ENCODE results near the gene PCDHA5. TPM values are rescaled to one million over a fixed set of nuclear protein-coding genes. Genes with fewer than 3 reads are reported as not detected.
"Not testable (repeated sequence)": the region's sequence is repeated elsewhere in the genome, so short reads cannot be mapped to it uniquely, and the experiment has no call there.

PCDHA5 gene
- total RNA-seq, result under 1 TPM in 3 of 4 donors, not detected in 1; 0.05 to 0.19 (median 0.10) TPM

GRCh38 chr5:140821375-140822280 is at the start of gene PCDHA5:
TSS of gene PCDHA5 (plus strand) at chr5:140821613.
- no peak within 1 kb of the TSS for H3K4me3 ChIP-seq (ENCODE audit: low read depth, poor library complexity, severe bottlenecking)
- intact Hi-C loops (cut with DNase I; ENCODE audit: low total_unique reads), result no loop called here
- no peak for TF ChIP-seq POLR2A (IDR thresholded peaks at IDR 0.05)
- TF ChIP-seq, protein P1, sequence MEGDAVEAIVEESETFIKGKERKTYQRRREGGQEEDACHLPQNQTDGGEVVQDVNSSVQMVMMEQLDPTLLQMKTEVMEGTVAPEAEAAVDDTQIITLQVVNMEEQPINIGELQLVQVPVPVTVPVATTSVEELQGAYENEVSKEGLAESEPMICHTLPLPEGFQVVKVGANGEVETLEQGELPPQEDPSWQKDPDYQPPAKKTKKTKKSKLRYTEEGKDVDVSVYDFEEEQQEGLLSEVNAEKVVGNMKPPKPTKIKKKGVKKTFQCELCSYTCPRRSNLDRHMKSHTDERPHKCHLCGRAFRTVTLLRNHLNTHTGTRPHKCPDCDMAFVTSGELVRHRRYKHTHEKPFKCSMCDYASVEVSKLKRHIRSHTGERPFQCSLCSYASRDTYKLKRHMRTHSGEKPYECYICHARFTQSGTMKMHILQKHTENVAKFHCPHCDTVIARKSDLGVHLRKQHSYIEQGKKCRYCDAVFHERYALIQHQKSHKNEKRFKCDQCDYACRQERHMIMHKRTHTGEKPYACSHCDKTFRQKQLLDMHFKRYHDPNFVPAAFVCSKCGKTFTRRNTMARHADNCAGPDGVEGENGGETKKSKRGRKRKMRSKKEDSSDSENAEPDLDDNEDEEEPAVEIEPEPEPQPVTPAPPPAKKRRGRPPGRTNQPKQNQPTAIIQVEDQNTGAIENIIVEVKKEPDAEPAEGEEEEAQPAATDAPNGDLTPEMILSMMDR (IDR thresholded peaks at IDR 0.05), result no peak
- no peak for DNase-seq (ENCODE audit: low spot score in 2 of 2)
- 33 to 35% methylated on average over 39 of the region's 39 CpGs for WGBS, 2 donors

- no peak for DNase-seq (ENCODE audit: low spot score in 2 of 2)
- intact Hi-C loops (cut with DNase I; ENCODE audit: low total_unique reads), result no loop called here
- no peak for TF ChIP-seq POLR2A (IDR thresholded peaks at IDR 0.05)
- TF ChIP-seq, protein P1 (IDR thresholded peaks at IDR 0.05), result no peak
- WGBS, 2 donors, result 76 to 89% methylated on average over 1 of the region's 1 CpG
- no peak overlapping the region for H3K4me3 ChIP-seq (ENCODE audit: low read depth, poor library complexity, severe bottlenecking)
These were observed 40.9 kb upstream of the PCDHA5 start for GRCh38 chr5:140780512-140780911.

DNA sequence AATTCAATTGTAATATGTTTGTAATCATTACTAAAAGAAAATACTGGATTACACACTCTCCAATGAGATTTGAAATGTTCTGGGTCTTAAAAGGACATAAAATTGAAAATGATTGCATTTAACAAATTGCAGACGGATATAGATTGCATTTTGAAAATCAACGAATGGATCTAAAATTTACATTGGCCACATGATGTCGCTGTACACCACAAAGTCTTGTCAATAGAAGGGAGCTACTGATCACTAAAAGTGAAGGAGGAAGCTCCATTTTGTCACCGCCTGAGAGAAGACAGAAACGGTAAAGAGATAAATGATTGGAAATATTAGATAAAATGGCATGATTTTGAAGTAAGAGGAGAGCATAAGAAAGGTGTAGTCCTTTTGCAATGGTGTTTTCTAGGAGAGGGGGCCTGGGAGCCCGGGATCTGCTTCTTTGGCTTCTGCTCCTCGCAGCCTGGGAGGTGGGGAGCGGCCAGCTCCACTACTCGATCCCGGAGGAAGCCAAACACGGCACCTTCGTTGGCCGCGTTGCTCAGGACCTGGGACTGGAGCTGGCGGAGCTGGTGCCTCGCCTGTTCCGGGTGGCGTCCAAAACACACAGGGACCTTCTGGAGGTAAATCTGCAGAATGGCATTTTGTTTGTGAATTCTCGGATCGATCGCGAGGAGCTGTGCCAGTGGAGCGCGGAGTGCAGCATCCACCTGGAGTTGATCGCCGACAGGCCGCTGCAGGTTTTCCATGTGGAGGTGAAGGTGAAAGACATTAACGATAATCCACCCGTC is 35.3 kb upstream of the PCDHA5 start, which contains the start of gene PCDHA1:
PCDHA1 (plus strand) TSS at position 236 of the 782 bp plus-strand sequence.
- no peak for DNase-seq (ENCODE audit: low spot score in 2 of 2)
- no peak within 1 kb of the TSS for H3K4me3 ChIP-seq (ENCODE audit: low read depth, poor library complexity, severe bottlenecking)
- intact Hi-C loops (cut with DNase I; ENCODE audit: low total_unique reads), result no loop called here
- WGBS, 2 donors, result 27 to 37% methylated on average over 29 of the region's 29 CpGs
- TF ChIP-seq, protein P1 (IDR thresholded peaks at IDR 0.05), result no peak
- TF ChIP-seq POLR2A (IDR thresholded peaks at IDR 0.05), result no peak

DNA sequence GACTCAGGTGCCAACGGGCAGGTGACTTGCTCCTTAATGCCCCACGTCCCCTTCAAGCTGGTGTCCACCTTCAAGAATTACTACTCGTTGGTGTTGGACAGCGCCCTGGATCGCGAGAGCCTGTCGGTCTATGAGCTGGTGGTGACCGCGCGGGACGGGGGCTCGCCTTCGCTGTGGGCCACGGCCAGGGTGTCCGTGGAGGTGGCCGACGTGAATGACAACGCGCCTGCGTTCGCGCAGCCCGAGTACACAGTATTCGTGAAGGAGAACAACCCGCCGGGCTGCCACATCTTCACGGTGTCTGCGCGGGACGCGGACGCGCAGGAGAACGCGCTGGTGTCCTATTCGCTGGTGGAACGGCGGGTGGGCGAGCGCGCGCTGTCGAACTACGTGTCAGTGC is 34.0 kb upstream of the PCDHA5 start:
- intact Hi-C loops (cut with DNase I; ENCODE audit: low total_unique reads); DNase-seq (ENCODE audit: low spot score in 2 of 2); H3K4me3 ChIP-seq (ENCODE audit: low read depth, poor library complexity, severe bottlenecking): not testable (repeated sequence)
- 53 to 59% methylated on average over 21 to 44 of the region's 44 CpGs for WGBS, 2 donors

- WGBS, 2 donors, result 44 to 62% methylated on average over 46 to 52 of the region's 70 CpGs
- intact Hi-C loops (cut with DNase I; ENCODE audit: low total_unique reads); DNase-seq (ENCODE audit: low spot score in 2 of 2): not testable (repeated sequence)
These were observed 33.4 kb upstream of the PCDHA5 start for GRCh38 chr5:140787849-140788504.

DNA sequence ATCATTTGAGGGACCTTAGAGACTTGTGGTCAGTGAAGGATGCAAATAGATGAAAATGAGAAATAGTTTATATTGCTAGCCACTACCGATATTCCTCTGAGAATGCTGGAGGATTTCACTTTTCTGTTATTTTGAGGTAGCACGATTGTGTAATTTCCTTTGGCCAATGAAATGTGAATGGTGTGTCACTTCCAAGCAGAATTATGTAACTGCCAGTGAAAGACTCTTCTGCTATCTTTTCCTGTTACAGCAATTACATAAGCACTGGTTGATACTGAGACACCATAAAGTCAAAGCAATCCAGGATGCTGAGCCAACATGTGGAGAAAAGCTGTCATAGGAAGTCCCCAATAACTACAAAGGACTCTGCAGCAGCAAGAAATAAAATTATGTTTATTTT is 30.3 kb upstream of the PCDHA5 start:
- WGBS, 2 donors, result 32 to 61% methylated on average over 2 of the region's 2 CpGs
- intact Hi-C loops (cut with DNase I; ENCODE audit: low total_unique reads), result no loop called here
- no peak overlapping the region for H3K4me3 ChIP-seq (ENCODE audit: low read depth, poor library complexity, severe bottlenecking)
- TF ChIP-seq POLR2A (IDR thresholded peaks at IDR 0.05), result no peak
- TF ChIP-seq, protein P1 (IDR thresholded peaks at IDR 0.05), result no peak
- no peak for DNase-seq (ENCODE audit: low spot score in 2 of 2)

More at GRCh38 chr5:140787849-140788504, 33.4 kb upstream of the PCDHA5 start:
- not testable (repeated sequence) for H3K4me3 ChIP-seq (ENCODE audit: low read depth, poor library complexity, severe bottlenecking)

Measured in lower leg skin (tissue), 4 donors.